HG02938 (cell line): Measurements from ENCODE around the gene TRIM17.

ENCODE experiments used
- ATAC-seq: cut with Tn5 transposase; IDR thresholded peaks from one replicate; pipeline ENCODE4 v1.9.1; 2021; ENCODE audit warnings: mild to moderate bottlenecking, moderate library complexity; ENCODE audit not compliant: unreplicated experiment

The TRIM17 gene

GRCh38 chr1:228404107-228404720 is 12.4 kb downstream of the TRIM17 start:
- ATAC-seq: no peak

- ATAC-seq: no peak
Measured at GRCh38 chr1:228403231-228403631, 13.4 kb downstream of the TRIM17 start.

GRCh38 chr1:228402641-228403025 is 14.0 kb downstream of the TRIM17 start:
- ATAC-seq: no peak

GRCh38 chr1:228401782-228402640 is 14.7 kb downstream of the TRIM17 start:
- no peak for ATAC-seq

GRCh38 chr1:228400692-228401454 is 15.8 kb downstream of the TRIM17 start:
- no peak for ATAC-seq

- ATAC-seq: no peak
Measured at GRCh38 chr1:228400237-228400651, 16.4 kb downstream of the TRIM17 start.

- no peak for ATAC-seq
Measured at GRCh38 chr1:228399531-228400236, 17.0 kb downstream of the TRIM17 start.

- no peak for ATAC-seq
Measured at GRCh38 chr1:228398741-228399461, 17.8 kb downstream of the TRIM17 start.

- no peak for ATAC-seq
Measured at GRCh38 chr1:228397966-228398365, 18.7 kb downstream of the TRIM17 start.

GRCh38 chr1:228396770-228397662 is 19.6 kb downstream of the TRIM17 start:
- no peak for ATAC-seq

GRCh38 chr1:228394571-228395394 is 21.9 kb downstream of the TRIM17 start:
- ATAC-seq: no peak

- ATAC-seq: no peak
Measured at GRCh38 chr1:228393811-228394570, 22.7 kb downstream of the TRIM17 start.

GRCh38 chr1:228393268-228393701 is 23.4 kb downstream of the TRIM17 start:
- no peak for ATAC-seq

- ATAC-seq: no peak
Measured at GRCh38 chr1:228392111-228392936, 24.3 kb downstream of the TRIM17 start.

GRCh38 chr1:228391411-228392020 is 25.1 kb downstream of the TRIM17 start:
- ATAC-seq: no peak

- no peak for ATAC-seq
Measured at GRCh38 chr1:228390649-228391048, 26.0 kb downstream of the TRIM17 start.
